SKM-1 treated with dmso at 0.1 percent for 144 hours (cell line): Measurements from ENCODE around the gene BABAM2.
A peak's percentile ranks its signal among the peaks of the same experiment; 100 is the strongest.
"Not testable (repeated sequence)": the region's sequence is repeated elsewhere in the genome, so short reads cannot be mapped to it uniquely, and the experiment has no call there.

Experiments used
- DNase-seq: peaks from one replicate; lab custom pipeline; 2025; ENCODE audit not compliant: unreplicated experiment; lab: John Stamatoyannopoulos, UW

The BABAM2 gene

DNA sequence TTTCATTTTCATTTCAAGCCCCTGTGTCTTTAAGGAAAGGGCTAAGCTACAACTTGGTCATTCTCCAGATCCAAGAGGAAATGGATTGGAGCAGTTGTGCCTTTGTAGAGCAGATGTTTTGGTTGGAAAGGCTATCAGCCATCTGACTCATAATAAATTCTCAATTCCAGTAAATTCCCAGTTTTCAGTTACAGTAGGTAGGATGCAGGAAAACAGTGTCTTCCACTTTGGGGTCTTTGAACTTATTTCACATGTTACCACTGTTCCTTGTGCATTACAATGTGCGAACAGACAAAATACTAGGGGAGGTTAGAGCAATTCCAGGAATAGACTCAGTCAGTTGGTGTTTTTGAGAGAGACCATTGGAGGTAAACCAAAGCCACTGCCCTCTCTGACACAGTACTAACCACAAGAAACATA lies 211.9 kb downstream of the BABAM2 start:
- no peak for DNase-seq

DNA sequence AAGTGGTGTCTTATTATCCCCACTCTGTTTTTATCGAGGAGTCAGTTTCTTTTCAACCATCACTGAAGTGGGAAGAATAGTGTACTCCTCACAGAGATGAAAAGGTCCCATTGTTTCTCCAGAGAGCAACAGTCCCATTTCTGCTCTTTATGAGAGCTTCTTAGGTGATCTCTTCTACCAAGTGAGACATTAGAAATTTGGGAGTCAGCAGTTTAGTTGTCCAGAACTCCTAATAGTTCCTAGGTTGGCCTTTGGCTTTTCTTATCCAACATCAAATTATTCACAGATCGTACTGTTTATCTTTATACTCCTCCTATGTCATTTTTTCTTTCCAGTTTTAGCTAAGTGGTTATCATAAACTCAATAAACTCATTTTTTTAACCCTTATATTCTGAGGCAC lies 213.1 kb downstream of the BABAM2 start:
- no peak for DNase-seq

DNA sequence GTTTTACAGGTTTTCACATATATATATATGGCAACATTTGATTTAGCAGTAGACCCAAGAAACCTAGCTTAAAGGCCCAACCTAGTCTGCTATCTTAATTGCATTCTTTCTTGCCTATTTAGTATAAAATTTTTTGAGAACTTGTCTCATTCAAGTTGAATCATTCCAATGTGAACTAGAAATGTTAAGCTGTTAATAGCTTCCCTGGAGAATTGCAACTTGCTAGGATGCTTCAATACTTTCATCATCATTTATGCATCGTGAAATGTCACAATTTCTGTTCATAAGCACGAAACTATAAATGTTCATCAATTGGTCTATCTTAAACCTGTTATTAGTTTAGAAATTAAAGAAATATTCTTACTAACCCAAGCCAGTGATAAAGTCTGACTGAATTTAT lies 217.6 kb downstream of the BABAM2 start:
- no peak for DNase-seq

DNA sequence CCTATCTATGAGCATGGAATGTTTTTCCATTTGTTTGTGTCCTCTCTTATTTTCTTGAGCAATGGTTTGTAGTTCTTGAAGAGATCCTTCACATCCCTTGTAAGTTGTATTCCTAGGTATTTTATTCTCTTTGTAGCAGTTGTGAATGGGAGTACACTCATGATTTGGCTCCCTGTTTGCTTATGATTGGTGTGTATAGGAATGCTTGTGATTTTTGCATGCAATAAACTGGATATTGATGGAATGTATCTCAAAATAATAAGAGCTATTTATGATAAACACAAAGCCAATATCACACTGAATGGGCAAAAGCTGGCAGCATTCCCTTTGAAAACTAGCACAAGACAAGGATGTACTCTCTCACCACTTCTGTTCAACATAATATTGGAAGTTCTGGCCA lies 223.2 kb downstream of the BABAM2 start:
- not testable (repeated sequence) for DNase-seq

DNA sequence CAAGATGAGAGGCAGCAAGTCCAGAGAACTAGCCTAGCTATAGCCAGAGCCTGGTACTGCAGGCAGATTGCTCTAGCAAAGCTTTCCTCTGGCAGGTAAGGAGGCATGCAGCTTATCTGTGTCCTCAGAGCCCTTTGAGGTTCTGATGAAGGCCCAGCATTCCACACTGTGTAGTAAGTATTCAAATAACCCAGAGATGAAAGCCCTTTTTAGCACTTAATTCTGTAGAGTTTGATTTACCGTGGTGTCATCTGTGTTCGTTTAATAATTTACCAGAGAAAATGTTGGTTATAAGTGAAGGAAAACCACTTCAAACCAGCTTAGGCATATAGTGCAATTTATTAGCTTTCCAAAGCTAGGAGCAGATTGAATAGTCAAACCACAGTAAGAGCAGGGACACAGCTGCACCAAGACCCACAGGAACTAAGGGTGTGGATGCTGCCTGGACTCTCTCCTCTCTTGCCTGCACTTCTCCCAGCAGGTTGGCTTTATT lies 226.6 kb downstream of the BABAM2 start:
- no peak for DNase-seq

DNA sequence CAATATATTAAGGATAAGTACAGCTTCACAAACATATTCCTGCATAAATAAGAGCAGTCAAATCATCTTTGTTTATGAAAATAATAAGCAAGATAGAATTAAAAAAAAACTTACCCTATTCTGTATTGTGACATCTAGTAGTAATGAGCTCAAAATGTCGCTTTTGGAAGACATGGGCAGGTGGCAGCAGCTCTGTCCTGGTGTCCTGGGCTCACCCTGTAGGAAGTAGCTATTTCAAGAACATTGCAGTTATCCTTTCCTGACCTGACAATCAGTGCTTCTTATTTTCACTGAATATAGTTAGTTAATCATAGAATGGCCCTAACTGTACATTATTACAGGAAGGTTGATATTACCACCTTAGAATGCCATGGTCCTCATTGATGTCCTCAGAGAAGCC lies 229.1 kb downstream of the BABAM2 start:
- DNase-seq, result no peak

DNA sequence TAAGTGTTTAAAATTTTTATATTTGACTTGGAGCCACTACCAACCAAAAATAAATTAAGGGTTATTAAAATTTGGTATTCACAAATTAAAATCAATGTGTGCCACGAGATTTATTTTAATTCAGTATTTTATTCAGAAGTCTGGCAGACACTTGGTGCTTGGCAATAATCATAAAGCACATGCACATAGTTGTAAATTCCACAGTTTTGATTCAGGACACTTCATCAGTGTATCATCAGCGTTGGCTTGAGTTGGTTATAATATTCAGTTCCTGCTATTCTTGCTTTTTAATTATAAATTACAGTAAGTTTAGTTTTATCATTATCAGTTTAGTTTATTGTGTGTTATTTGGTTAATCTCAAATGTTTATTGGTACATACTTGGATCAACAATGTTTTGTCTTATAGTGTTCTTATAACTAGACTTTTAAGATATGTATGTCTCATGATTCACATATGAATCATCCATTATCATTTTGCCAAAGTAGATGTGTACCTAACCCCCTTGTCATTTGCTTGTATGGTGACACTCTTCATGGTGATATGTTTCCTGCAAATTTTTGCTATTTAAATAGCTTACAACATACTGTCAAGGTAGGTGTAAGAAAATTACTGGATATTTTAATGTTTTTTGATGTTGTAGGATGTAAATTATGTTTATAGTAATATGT lies 237.9 kb downstream of the BABAM2 start:
- no peak for DNase-seq

DNA sequence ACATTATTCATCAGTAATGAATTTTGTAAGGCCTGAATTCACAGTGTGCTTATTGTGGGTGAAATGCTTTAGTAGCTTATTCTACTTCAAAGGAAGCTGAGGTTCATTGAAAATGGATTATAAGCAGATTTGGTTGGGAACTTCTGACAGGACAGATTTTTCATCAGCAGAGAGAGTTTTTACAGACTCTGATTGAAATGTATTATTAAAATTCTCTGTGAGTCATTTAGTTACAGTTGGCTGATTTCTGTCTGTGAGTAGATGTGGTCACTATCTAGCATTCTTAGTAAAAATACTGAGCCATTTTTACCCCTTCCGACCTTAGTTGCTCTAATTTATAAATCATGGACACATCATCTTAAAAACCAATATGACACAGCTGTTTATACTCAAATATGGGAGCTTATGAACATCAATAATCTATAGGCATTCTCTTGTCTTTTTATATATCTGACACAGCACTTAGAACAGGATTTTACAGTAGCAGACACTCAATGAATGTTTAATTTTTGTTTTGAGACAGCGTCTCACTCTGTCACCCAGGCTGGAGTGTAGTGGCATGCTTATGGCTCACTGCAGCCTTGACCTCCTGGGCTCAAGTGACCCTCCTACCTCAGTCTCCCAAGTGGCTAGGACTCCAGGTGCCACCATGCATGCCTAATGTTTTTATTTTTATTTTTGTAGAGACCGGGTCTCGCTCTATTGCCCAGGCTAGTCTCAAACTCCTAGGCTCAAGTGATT lies 239.6 kb downstream of the BABAM2 start:
- no peak for DNase-seq

DNA sequence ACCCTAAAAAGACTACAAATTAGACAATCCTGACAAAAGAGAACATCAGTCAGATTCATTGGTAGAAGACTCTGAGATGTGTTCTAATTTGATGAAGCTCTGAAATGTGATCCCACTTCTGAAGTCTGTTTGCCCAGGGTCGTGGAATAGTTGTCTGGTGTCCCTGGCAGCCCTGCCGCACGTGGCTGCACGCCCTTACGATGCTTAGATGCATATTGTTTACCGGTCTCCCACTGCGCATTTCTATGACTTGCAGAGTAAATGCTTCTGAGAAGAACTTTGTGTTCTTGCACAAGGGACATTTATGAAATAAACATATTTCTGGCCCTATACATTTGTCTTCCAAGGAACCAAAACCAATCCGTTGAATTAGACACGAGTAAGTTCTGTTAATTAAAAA lies 243.2 kb downstream of the BABAM2 start:
- no peak for DNase-seq

DNA sequence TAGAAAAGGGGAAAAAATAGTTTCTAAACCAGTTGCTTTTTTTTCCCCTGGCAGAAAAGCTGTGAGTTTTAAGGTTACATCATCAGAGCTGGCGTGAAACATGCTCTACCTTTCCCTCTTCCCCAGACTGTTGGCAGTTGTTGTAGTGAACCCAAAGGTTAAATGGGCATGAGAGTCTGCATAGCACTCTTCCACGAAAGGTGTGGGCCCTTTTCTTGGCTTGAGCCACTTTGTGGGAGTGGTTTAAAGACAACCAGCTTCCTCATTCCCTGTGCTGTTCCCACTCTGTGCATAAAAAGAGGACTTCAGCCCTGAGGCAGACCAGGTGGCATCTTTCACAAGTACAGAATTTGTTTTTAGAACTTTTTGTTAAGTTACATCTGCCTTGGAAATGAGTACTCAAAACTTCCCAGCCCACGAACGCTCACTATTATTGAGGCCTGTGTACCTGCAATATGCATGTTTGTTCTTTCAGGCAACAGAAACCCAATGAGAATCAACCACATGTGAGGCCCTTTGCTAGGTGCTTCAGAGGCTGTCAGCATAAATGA lies 243.8 kb downstream of the BABAM2 start:
- DNase-seq, result peak; percentile 40

DNA sequence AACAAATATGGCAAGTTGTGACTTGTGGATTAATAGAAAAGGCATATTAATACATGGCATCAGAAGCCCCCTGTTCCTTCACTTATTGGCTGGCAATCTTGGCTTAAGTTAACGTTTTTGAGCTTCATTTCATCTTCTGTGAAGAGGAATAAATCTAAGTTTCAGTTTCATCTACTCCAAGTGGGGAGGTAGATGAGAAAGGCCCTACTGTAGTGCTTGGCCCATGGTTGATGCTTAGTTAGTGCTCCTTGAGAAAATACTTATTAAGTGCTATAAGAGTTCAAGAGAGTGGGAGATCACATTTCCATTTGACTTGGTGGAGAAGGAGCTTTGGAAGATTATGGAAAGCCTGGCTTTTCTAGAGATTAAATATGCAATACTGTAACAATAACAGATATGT lies 244.3 kb downstream of the BABAM2 start:
- DNase-seq, result no peak

DNA sequence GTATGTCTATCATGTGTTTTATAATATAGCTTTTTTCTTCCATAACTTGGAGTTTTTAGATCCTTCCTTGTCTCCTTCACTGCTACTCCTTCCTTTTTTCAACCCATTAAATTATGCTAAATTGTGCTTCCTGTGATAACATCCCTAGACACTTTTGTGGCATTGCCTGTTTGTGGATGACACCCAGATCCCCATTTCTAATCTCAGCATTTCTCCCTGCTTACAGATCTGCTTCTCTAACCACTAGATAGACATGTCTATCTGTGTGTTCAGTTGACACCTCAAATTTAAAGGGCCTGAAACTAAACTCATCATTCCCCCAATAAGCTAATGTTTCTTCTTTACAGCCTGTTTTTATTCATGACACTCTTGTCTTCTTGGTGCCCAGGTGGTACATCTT lies 244.8 kb downstream of the BABAM2 start:
- DNase-seq, result no peak

DNA sequence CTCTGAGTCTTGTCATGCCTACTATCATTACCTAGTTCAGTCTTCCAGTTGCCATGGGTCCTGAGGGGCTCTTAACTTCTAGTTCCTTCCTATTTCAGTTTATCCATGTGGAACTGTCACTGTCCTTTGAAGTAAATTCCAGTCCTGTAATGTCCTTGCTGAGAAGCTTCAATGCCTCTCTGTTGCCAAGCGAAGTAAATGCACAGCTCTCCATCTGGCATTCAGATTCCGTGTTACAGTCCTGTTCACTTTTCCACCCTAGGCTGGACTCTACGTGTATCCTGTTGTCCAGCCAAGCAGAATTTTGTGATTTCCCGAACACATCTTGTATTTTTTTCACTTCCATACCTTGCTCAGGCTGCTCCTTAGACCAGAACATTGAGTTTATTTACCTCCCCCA lies 245.3 kb downstream of the BABAM2 start:
- no peak for DNase-seq

DNA sequence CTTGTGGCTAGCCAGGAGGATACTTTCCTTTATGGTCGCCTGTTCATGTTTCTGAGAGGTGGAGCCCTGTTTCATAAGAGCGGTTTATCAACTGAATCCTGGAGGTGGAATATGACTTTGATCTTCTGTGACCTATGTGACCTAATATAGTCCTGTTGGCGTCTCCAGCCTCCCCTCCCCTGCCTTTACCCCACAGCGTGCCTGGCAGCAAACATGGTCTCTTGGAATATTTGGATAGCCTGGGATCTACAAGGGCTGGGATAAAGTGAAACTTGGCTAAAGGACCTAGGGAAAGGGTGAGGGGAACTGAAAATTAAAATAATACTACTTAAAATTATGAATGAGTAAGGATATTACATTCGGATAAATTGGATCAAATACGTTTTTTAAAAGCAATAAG lies 246.0 kb downstream of the BABAM2 start:
- DNase-seq, result no peak

DNA sequence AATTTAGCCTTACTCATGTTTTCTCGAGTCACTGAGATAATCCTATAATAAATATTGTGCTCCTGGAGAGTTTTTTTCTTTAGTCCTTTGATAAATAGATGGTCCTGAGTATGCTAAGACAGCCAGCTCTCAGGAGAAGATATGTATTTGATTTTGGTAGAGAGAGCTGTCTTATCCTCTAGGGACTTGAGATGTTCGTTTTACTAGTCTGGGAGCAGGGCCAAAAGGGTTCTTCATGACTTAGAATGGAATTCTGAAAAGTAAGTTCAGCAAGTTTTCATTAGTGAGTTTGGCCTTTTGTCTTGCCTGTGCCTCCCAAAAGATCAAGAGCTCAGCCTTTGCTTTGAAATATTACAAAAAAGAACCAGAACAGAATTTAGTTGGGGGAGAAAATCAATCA lies 246.7 kb downstream of the BABAM2 start:
- no peak for DNase-seq

DNA sequence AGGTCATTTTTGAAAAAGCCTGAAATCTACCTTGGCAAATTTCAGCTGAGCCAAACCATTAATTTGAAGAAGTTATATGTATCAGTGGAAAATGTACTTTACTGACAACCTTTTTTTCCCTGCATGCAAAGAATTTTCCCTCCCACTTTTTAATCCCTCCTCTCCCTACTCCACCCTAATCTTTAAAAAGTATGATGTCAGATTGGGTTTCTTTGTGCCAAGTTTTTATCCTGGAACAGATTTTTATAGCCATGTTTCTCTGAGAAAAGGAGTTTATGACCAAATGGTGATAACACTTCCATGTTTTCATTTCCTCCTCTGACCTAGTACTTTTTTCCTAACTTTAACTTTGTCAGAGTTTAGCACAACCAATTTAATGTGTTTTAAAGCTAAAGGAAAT lies 251.9 kb downstream of the BABAM2 start:
- DNase-seq, result no peak

DNA sequence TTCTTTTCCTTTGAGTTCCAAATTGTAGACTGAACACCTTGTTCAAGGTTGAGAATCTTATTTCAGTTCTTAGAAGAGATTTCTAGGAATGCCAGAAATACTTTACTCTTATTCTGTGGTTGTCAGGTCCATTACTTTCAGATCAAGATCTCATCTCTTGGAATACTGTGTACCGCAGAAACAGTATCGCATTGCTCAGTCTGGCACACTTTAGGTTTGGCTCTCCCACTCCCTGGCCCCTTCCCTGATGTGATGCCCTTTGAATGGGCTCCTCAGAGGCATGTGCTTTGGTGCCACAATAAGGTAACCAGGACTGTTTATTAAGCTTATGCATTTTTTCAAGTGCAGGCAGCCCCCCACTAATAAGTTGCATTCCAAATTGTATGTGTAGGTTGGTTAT lies 257.5 kb downstream of the BABAM2 start:
- DNase-seq, result no peak

DNA sequence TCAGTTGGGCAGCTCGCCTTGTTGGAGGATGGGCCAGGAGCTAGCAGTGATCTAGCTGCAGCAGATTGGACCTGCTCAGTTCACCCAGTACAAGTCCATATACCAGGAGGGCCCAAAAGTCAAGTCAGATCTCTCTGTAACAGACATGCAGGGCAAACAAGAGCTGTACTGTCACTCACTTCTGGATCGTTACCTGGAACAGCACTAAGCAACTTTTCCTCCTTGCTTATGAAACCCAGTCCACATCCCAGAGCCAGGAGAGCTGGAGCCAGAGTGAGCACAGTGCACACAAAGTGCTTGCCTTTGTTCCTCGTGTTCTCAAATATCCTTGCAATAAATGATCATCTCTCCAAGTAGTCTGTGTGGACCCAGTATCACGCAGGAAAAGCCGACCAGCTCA lies 258.0 kb downstream of the BABAM2 start:
- no peak for DNase-seq

DNA sequence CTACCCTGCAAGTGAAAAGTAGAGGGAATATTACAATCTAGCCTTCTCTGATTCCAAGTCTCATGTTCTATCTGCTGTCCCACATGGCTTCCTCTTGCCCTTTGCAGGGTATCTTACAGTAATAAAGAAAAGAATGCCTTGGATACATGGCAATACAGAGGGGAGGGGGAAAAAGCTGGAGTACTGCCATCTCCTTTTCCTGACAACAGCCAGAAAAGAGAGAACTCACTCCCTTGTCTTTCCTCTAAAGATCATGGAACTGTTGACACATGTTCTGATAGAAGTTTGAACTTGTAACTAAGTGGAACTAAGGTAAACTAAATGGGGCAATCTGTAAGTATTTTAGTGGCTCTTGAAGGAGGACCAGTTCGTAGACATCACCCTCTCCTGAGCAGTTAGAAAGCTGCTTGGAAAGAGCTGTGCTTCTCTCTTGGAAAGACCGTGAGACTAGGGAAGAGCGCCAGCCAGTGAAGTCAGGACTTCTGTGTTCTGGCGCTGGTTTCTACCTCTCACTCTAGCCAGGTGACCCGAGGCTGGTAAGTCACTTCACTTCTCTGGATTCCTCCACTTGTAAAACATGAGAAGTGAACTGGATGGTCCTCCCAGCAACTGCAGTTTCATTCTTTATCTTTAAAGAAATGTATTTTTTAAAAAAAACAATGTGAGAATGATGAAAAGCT lies 259.8 kb downstream of the BABAM2 start:
- no peak for DNase-seq

DNA sequence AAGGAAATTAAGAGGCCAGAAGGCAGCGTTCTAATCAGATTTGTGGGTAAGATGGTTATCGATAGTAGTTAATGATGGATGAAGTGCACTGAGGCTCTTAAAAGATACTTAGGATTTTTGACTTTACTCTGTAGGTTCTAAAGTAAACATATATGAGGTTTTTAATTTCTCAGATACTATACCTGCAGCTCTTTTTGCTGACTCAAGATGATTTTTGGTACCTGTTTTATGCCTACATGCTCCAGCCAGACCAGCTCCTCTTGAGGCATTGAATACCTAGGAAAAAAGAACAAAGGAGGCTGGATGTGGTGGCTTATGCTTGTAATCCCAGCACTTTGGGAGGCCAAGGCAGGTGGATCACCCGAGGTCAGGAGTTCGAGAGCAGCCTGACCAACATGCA lies 260.5 kb downstream of the BABAM2 start:
- DNase-seq, result no peak

DNA sequence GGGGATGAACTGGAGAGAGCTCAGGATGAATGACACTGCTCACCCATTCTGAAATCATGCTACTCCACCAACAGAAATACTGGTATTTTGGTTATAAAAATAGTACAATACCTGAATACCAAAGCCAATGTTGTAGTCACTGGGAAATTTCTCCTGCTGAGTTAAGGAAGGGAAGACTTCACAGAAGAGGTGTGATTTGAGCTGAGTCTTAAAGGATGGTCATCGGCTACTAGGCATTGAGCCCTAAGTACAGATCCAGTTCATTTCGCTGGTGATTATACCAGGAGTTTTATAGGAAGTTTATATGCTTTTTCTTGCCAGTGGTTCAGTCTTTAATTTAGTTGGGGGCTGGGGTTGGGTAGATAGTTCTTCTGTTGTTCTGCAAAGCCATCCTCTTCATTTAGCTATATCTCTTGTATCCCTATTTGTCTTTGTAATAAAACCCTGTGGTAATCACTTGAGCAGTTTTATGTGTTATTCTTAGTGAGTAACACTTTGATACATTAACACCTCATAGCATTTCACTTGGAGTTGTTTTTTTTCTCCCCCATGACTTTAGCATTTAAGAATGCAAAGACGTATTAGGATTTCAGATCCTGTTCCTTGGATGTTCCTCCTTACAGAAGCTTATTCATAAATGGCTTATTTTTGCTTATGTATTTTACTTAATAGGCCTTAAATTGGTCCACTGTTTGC lies 262.2 kb downstream of the BABAM2 start:
- no peak for DNase-seq
